Left cardiac atrium (tissue), 4 donors: ENCODE measurements around the gene NTNG1. TPM values are rescaled to one million over a fixed set of nuclear protein-coding genes. Genes with fewer than 3 reads are reported as not detected.

Source experiments
- ATAC-seq, 2 donors: fragments of 200-7000 bp; cut with Tn5 transposase; one replicate each; pipeline ENCODE4 v1.9.1; 2020; ENCODE audit warnings: mild to moderate bottlenecking in 2 of 2, moderate library complexity in 2 of 2
- DNase-seq: peaks from one replicate; pipeline ENCODE4 v3.0.0-alpha.2; 2020
- intact Hi-C, 2 donors: fragments of 100-400 bp; cut with DNase I; formaldehyde crosslinking; loops; one replicate each; pipeline versions ENCODE4 v1.14.1 to v1.15.1; 2022 to 2023
- total RNA-seq, 2 donors: library from RNA; stranded (reverse); fragmentation: NEBNext Ultra II Directional; extraction: Animal tissue kit (Norgen Biotek cat#: 25700); gene quantifications; one replicate each; pipeline ENCODE4 v1.2.1, GENCODE V29; 2021
- donor health status: DM: no; HTN: yes; CAD: no.
- donor health status: DM: no; HTN: yes; CAD: no; lungs with severe emphysema.
- donor health status: DM: yes; HTN: yes; CAD: no.
- donor health status: Dilated cardiomyopathy.

NTNG1 gene
- total RNA-seq, 2 donors from 2014 or later = 0.26 to 1.2 TPM

GRCh38 chr1:107432108-107432507 is 291.3 kb downstream of the NTNG1 start:
- no peak for ATAC-seq
- intact Hi-C loops = no loop called here
- DNase-seq = no peak

GRCh38 chr1:107433068-107433467 is 292.2 kb downstream of the NTNG1 start:
- no peak for ATAC-seq
- intact Hi-C loops = no loop called here
- no peak for DNase-seq

GRCh38 chr1:107433635-107434360 is 293.0 kb downstream of the NTNG1 start:
- no peak for ATAC-seq
- intact Hi-C loops = no loop called here
- DNase-seq = no peak

- no peak for ATAC-seq
- intact Hi-C loops = no loop called here
- DNase-seq = no peak
These were observed 293.5 kb downstream of the NTNG1 start for GRCh38 chr1:107434361-107434693.

- ATAC-seq (no peak), DNase-seq (no peak)
- intact Hi-C loops = no loop called here
These were observed 295.9 kb downstream of the NTNG1 start for GRCh38 chr1:107436552-107437241.

- ATAC-seq = no peak
- no peak for DNase-seq
- intact Hi-C loops = no loop called here
These were observed 298.7 kb downstream of the NTNG1 start for GRCh38 chr1:107439567-107439966.

GRCh38 chr1:107442551-107442950 is 301.7 kb downstream of the NTNG1 start:
- DNase-seq = no peak
- intact Hi-C loops = no loop called here
- no peak for ATAC-seq

- no peak for DNase-seq
- intact Hi-C loops = no loop called here
These were observed 302.2 kb downstream of the NTNG1 start for GRCh38 chr1:107443027-107443426.

GRCh38 chr1:107443860-107444259 is 303.0 kb downstream of the NTNG1 start:
- intact Hi-C loops = no loop called here
- ATAC-seq (no peak), DNase-seq (no peak)

More at GRCh38 chr1:107443027-107443426, 302.2 kb downstream of the NTNG1 start:
- ATAC-seq = no peak

GRCh38 chr1:107444302-107444701 is 303.5 kb downstream of the NTNG1 start:
- no peak for ATAC-seq
- intact Hi-C loops = no loop called here
- DNase-seq = no peak

- DNase-seq = no peak
- no peak for ATAC-seq
- intact Hi-C loops = no loop called here
These were observed 308.5 kb downstream of the NTNG1 start for GRCh38 chr1:107449326-107449725.

- ATAC-seq = no peak
- intact Hi-C loops = no loop called here
These were observed 310.2 kb downstream of the NTNG1 start for GRCh38 chr1:107450899-107451664.

GRCh38 chr1:107451715-107452114 is 310.9 kb downstream of the NTNG1 start:
- DNase-seq = no peak
- intact Hi-C loops = no loop called here
- ATAC-seq = no peak

More at GRCh38 chr1:107450899-107451664, 310.2 kb downstream of the NTNG1 start:
- no peak for DNase-seq

GRCh38 chr1:107454791-107455190 is 314.0 kb downstream of the NTNG1 start:
- DNase-seq (no peak), ATAC-seq (no peak)
- intact Hi-C loops = no loop called here

- no peak for DNase-seq
- ATAC-seq = no peak
- intact Hi-C loops = no loop called here
These were observed 317.1 kb downstream of the NTNG1 start for GRCh38 chr1:107457989-107458388.

GRCh38 chr1:107459204-107459904 is 318.5 kb downstream of the NTNG1 start:
- ATAC-seq (no peak), DNase-seq (no peak)
- intact Hi-C loops = no loop called here

GRCh38 chr1:107460035-107460434 is 319.2 kb downstream of the NTNG1 start:
- ATAC-seq (no peak), DNase-seq (no peak)
- intact Hi-C loops = no loop called here

- no peak for DNase-seq
- intact Hi-C loops = no loop called here
- ATAC-seq = no peak
These were observed 324.0 kb downstream of the NTNG1 start for GRCh38 chr1:107464827-107465226.

GRCh38 chr1:107467286-107467685 is 326.4 kb downstream of the NTNG1 start:
- DNase-seq (no peak), ATAC-seq (no peak)
- intact Hi-C loops = no loop called here

- intact Hi-C loops = no loop called here
- no peak for ATAC-seq
- no peak for DNase-seq
These were observed 327.0 kb downstream of the NTNG1 start for GRCh38 chr1:107467811-107468210.
